HG03432 (cell line): ENCODE results near the gene SLC36A4.
A peak's percentile ranks its signal among the peaks of the same experiment; 100 is the strongest.
"Not testable (repeated sequence)": the region's sequence is repeated elsewhere in the genome, so short reads cannot be mapped to it uniquely, and the experiment has no call there.

Source experiments
- ATAC-seq: cut with Tn5 transposase; IDR thresholded peaks from one replicate; pipeline ENCODE4 v1.9.1; 2021; ENCODE audit warnings: mild to moderate bottlenecking, moderate library complexity; ENCODE audit not compliant: unreplicated experiment

Gene SLC36A4

DNA sequence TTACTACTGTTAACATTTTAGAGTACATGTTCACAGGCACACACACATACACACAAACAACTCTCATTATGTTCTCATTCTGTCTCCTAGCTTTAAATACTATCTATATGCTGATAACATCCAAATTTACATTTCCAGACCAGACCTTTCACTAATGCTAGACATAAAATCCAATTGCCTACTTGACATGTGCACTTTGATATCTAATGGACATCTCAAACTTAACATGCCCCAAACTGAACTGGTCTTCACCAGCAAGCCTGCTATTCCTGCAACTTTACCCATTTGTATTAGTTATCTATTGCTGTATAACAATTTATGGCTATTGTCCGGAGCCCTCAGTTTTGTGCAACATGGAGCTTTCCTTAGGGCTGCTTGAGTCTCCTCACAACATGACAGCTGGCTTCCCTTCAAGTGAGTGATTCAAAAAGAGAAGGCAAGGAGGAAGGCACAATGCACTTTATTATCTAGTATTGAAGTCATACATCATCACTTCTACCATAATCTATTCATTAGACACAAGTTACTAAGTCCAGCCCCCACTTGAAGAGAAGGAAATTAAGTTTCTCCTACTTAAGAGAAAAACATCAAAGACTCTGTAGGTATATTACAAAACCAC lies 3.0 kb downstream of the SLC36A4 start:
- ATAC-seq, result no peak

DNA sequence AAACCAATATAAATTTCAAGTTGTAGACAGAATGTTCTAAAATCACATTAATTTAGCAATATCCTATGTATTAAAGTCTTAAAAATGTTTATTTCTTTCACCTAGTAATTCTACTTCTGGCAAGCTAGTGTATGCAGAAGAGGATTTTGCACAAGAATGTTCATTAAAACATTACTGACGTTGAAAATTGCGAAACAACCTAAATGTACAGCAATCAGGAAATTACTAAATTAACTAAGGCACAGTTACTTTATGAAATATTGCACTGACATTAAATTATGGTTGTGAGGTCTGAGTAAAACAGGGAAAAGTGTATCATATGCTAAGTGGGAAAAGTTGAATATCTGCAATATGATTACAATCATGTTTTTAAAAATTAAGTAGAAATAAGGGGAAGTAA lies 4.1 kb downstream of the SLC36A4 start:
- ATAC-seq, result no peak

DNA sequence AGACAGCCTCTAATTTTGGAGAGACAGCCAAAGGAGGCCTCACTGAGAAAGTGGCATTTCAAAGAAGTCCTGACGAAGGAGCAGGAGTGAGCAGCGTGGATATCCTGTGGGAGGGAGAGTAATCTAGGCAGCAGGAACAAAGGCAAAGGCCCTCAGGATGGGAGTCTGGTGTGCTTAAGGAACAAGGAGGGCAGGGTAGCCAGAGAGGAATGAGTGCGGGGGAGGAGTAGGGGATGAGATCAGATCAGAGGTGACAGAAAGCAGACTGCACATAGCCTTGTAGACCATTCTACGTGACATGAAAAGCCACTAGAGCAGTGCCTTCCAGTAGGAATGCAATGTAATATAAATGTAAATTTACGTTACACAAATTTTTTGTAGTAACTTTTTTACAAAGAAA lies 5.6 kb downstream of the SLC36A4 start:
- ATAC-seq, result no peak

DNA sequence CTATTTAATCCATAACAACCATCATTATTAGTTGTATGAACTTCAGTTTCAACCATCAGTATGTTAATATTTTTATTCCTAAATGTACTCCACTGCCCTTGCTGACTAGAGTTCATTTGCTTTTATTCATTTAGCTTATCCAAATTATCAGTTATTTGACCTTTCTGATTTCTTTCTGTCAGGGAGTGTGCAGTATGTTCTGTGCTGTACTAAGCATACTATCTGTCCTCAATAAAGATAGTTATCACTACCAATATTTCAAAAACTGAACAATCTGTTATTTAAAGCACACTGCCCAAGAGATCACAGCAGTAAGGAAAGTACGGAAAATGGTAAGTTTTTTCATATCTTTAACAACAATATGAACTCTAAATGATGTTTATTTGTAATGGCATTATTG lies 8.3 kb downstream of the SLC36A4 start:
- ATAC-seq, result no peak

DNA sequence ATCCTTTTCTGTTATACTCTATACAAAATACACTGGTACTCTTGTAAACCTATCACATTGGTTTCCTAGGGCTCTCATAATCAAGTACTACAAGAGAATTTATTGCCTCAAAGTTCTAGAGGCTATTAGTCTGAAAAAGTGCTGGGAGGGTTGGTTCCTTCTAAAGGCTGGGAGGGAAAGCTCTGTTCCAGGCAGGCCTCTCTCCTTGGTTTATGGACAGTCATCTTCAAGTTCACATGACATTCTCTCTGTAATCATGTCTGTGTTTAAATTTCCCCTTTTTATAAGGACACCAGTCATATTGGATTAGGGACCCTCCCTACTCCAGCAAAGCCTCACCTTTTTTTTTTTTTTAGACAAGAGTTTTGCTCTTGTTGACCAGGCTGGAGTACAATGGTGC lies 9.1 kb downstream of the SLC36A4 start:
- ATAC-seq, result no peak

DNA sequence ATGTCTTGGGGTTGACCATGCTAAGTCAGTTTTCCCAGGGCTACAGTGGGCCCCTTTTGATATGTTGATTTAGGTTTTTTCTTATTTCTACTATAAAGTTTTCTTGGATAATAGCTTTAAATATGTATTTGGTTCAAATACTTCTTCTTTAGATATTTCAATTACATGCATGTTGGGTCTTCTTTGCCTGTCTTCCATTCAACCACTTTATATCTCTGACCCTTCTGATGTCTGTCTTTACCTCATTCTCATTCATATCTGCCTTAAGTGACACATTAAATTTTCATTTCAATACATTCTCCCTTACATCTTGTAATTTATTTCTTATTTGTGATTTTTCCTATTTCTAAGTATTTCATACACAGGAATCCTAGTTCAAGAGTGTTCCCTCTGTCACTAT lies 10.5 kb downstream of the SLC36A4 start:
- no peak for ATAC-seq

DNA sequence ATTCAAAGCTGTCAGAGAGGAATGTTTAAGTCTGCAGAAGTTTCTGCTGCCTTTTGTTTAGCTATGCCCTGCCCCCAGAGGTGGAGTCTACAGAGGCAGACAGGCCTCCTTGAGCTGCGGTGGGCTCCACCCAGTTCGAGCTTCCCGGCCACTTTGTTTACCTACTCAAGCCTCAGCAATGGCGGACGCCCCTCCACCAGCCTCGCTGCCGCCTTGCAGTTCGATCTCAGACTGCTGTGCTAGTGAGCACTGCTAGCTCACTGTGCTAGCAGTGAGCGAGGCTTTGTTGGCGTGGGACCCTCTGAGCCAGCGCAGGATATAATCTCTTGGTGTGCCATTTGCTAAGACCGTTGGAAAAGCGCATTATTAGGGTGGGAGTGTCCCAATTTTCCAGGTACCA lies 19.9 kb downstream of the SLC36A4 start:
- not testable (repeated sequence) for ATAC-seq

DNA sequence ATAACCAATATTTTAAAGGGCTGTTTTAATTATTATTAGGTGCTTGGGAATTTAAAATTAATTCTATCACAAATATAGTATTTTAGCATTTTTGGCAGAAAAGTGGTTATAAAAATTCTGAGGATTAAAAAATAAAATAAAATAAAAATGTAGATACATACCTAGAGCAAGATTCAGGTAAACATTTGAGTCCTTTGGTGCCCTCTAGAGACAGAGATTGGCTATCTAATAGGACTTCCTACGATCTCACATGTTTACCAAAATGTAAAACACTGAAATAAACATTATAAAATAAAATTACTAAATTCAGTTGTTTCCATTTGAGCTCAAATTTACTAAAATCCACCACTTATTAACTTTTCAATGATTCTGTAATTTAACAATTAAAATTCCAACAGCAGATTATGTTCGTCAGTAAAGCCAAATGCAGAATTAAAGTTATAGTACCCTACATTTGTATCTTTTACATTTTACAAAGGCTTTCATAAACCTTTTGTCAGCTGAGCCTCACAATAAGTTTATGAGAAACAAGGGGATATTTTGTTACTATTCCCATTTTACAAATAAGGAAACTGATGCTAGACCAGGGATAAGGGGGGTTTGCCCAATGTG lies 27.7 kb downstream of the SLC36A4 start:
- no peak for ATAC-seq

DNA sequence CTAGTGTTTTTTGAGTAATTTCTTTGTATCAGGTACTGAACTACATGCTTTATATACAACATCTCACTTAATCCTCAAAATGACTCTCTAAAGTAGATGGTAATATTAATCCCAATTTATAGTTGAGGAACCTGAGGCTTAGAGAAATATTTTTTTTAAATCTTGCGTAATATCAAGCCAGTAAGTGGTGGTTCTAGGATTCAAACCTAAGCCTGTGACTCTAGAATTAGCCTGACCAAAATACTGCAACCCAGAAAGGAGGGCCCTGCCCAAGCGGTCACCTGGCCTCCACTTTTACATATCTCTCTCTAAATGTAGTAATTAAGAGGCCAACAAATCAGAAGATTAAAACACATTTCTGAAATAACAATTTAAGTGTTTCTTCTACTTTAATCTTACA lies 28.6 kb downstream of the SLC36A4 start:
- ATAC-seq, result no peak

DNA sequence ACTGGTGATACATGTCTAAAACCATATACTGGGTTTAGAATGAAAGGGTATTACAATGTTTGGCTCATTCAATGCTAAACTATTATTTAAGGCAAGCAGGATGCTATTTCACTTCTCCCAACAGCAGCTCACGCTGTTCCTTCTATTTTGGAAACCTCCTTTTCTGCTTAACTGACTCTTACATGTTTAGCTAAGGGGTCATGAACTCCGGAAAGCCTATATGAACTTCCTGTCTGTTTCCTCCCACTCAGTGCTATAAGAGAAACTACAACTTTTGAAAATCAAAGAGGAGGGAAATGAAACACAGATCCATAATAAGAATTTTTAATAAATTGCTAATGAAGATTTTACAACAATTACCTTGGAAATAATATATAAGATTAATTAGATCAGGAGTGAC lies 30.9 kb downstream of the SLC36A4 start:
- peak; percentile 76 for ATAC-seq

DNA sequence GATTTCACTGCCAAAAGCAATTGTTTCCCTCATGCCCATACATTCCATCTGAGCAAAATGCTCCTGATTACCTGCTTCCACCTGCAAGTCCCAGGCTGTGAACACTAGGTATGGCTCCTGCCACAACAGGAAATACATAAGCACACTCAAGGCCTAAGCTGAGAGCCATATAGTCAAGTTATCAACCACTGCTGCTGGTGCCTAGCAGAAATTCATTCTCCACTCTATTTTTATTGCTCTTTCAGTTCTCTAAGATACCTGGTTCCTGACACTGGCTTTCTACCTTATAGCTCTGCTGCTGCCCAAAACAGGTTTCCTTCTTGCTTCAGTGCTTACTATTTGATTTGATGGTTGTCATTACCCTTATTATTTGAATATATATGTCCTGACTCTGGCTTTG lies 31.6 kb downstream of the SLC36A4 start:
- peak; percentile 38 for ATAC-seq

DNA sequence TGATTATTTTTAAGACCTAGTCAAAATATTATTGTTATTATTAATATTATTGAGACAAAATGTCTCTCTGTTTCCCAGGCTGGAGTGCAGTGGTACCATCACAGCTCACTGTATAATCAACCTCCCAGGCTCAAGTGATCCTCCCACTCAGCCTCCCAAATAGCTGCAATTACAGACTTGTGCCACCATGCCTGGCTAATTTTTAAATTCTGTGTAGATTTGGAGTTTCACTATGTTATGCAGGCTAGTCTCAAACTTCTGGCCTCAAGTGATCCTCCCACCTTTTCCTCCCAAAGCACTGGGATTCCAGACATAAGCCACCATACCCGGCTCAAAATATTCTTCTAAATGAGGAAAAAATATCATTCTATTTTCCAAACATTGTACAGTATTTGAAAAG lies 37.0 kb downstream of the SLC36A4 start:
- no peak for ATAC-seq

DNA sequence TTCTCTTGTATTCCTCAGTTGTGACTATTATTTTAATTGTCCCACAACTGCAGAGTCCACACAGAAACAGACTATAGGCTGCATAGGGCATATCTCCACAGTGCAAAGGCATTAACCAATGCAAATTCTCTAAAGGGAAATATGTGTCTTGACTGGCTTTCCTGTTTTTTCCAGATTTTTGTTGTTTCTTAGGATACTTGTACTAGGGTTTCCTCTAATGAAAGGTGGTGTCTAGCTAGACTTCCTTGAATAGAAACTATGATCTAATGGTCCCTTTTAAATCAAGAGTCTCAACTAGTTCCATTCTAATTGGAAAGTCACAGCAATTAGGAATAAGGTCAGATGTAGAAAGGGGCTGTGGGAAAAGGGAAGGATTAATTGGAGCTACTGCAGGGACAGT lies 37.6 kb downstream of the SLC36A4 start:
- no peak for ATAC-seq

DNA sequence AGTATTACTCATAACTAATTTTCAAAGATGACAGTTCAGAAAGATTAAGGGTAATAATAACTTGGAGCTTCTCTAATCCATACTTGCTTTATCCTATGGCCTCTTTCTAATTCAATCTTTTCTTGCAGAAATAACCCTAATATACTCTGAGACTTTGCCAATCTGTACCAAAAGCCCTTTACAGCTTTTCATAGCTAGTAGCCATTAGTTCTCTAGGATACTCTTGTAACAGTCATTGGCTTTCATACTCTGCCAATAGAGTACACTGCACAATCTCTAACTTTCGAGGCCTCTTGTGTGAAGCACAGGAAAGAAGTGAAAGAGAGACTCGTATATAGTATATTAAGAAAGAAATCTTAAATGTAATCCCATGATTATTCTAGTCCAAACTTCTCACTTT lies 38.1 kb downstream of the SLC36A4 start:
- no peak for ATAC-seq

DNA sequence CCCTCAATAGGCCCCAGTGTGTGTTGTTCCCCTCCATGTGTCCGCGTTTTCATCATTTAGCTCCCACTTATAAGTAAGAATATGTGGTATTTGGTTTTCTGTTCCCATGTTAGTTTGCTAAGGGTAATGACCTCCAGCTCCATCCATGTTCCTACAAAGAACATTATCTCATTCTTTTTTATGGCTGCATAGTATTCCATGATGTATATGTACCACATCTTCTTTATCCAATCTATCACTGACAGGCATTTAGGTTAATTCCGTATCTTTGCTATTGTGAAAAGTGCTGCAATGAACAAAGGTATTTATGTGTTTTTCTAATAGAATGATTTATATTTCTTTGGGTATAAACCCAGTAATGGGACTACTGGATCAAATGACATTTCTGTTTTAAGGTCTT lies 42.1 kb downstream of the SLC36A4 start:
- ATAC-seq, result no peak

DNA sequence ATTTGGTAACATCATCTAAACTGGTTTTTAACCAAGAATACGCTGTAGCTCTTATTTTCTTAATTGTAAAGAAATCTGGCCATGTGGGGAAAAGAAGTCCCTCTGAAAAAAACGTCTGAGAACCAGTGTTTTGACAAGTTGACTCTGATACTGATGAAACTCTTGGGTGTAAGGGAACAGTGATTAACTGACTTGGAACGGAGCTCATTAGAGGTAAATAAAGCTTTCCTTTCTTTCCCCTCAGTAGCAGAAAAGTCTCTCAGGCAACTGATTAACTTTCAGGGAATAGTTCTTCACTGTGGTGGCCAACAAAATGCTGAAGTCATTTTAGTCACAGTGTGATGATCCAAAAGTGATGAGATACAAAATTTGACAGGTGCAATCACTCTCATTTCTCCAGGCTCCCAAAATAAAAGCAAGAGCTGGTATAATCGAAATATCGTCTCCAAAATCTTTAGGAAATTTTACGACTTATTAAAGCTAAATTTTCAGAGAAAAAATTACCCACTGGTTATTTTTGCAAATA lies 52.3 kb downstream of the SLC36A4 start:
- no peak for ATAC-seq

DNA sequence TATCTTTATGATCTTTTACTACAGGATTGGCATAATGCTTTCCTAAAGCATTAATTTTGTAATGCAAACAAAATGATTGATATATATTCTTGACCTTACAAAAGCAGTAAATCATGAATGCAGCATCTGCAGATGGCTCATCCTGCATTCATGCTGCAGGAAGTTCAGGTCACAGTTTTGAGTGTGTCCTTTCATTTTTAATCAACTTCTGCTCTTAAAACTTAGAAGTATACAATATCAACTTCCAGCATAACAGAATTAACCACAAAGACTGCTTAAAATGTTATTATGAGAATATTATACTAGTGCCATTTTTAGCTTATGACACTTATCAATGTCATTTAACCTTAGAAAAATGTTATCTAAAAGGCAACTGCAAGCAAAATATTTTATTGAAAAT lies 54.0 kb downstream of the SLC36A4 start:
- peak; percentile 87 for ATAC-seq

DNA sequence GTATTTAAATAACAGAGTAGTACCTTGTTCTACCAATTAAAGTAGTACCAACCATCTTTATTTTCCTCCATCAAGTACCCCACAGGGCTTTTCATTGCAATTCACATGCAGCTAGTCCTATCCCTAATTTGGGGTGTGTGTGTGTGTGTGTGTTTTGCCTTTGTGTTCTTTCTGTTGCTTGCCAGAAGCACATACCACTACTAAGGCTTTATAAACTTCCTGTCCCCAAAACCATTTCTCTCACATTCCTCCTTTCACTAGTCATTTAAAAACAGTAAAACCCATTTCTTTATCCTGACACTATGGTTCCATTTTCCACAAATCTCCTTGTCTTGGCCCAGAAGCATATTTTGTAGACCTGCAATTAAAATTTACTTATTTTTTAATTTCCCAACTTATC lies 54.6 kb downstream of the SLC36A4 start:
- ATAC-seq, result no peak

DNA sequence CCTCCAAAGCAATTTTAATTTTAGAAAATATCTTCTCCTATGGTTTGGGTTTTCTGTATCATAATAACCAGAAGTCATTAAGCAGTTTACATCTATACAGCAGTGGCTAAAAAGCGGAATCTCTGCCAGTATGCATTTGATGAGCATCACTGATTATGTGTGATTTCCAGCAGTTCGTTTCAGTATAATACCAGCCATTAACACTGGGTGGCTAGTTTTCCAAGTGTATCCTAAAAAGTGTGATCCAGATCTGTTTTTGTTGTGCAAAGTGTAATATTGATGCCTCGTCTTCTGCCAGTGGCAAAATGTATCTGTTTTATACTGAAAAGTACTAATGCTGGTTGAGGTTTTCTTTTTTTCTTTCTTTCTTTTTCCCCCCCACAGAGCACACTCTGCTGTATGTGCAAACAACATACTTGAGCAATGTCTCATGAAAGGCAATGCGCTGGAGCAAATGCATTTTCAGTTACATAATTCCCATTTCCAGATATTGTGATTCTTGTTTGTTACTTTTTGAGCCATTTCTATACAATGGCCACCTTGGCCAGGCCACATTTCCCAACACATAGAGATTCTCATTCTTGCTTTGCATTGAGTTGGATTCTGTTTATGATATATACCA lies 64.2 kb downstream of the SLC36A4 start:
- no peak for ATAC-seq

DNA sequence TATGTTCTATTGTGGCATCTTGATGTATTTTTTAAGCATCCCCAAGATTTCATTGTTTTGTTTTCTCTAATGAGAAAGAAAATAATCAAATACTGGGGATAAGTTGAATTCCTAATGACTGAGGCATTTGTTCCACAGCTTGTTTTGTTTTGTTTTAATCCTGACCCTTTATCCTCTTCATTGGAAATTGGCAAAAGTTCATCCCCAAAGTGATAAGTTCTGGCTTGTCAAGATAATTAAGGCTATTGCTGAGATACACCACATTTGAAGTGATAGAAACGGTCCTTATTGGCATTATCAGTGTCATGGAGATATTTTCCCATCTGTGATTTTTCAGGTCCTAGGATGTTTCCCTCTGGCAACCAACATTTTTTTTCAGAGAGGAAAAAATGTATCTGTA lies 65.0 kb downstream of the SLC36A4 start:
- no peak for ATAC-seq

DNA sequence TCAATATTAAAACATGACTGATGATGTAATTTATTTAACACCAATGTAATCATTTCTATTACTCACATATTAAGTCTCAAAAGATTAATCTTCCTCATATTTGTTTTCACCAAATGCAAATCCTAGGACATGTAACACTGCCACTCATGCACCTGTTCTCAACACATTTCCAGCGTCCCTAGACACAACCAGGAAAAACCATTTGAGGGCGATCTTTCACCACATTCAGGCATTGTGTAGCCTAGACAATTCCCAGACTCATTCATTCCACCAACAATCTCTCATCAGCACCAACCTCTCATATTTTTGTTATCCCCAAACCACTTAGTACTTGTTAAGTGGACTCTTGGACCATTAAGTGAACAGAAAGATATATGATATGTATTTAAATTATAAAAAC lies 66.1 kb downstream of the SLC36A4 start:
- no peak for ATAC-seq

DNA sequence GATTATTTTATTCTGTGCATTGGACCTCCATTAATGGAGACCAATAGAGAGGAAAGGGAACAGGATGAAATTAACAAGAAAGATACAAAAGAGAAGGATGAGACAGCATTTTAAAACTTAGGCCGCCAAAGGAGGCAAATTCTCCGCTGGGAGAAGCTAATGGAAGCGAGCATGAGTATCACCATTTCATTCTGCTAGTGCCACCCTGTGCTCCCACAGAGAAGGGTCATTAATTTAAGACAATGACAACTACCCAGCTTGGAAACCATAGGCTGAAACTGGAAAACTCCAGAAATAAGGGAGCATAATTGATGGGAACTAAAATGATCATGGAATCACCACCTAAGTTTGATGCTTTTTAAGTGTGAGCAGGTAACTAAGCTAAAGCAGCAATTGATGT lies 69.2 kb downstream of the SLC36A4 start:
- no peak for ATAC-seq
